ENCODE data around the gene MYMX.

MYMX gene

GRCh38 chr6:44253307-44254101, 36.8 kb downstream of the MYMX start:
- peak; percentile 80 for DNase-seq

GRCh38 chr6:44254191-44255104, 37.7 kb downstream of the MYMX start:
- peak; percentile 63 for DNase-seq

DNA sequence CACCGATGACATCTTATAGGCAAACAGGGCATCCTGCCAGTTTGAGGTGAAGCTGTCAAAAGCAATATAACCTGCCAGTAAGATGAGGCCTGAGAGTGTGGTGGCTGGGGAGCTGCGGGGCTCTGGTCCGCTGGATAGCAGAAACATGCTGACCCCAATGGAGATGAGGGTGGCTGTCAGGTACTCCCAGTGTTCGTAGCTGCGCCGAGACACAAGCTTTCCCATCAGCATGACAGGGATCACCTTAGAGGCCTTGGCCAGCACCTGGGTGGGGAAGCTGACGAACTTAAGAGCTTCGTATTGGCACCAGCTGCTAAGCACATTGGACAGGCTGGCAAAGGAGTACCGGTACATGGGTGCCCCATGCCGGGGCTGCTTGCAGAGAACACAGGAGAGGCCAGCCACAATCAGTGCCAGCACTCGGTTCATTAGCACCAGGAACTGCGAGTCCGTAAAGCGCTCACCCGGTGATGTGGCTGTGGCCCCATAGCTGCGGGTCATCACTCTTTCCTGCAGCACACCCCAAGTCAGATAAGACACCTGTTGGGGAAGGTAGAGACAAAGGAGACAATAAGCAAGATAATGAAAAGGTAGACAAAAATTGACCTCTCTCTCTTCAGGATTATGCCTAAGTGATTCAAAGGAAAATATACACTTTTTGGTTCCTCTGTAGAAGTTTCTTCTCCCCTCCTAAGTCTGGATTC, 38.5 kb downstream of the MYMX start:
- DNase-seq = peak; percentile 65

GRCh38 chr6:44255871-44256774, 39.4 kb downstream of the MYMX start:
- DNase-seq = peak; percentile 49

DNA sequence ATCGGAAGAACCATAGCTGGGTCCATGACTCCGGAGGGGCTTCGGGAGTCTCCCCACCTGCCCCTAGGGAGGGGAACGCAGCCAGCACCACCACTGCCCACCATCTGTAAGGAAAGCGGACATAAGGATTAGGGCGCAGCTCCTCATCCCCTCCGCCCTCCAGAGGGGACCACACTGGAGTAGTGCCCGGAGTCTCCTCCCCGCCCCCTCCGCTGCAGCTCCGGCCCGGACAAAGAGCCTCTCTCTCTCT, 40.0 kb downstream of the MYMX start:
- DNase-seq = no peak

GRCh38 chr6:44257025-44257752, 40.5 kb downstream of the MYMX start, which contains the start of gene SLC35B2:
TSS of gene SLC35B2 (minus strand) at chr6:44257528. CDS start at chr6:44257410, 118 bp downstream.
- DNase-seq = peak; percentile 76

GRCh38 chr6:44257753-44258324, 41.1 kb downstream of the MYMX start:
- DNase-seq = no peak

DNA sequence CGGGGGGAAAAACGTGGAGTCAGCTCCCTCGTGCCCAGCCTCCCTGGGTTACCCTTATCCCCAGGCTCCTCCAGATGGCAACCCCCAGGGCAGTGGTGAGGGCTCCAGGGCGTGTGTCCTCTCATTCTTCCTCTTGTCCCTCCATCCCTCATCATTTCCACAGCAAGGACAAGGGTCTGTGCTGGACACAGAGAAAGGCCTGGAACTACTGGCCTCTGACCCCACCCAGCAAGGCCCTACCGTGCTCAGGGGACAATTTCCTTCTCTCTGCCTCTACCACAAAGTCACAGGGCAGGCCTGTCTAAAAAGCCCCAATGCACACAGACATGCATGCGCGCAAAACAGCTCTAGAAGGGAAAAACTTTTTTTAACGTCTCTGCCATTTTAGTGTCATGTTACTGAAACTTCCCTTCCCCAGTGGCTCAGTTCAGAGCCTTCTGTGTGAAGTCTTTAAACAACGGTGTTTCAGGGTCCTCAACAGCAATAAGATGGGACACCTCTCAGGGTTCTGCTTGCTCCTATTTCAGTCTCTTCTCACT, 41.7 kb downstream of the MYMX start:
- DNase-seq = no peak

- DNase-seq = no peak
These were observed 42.2 kb downstream of the MYMX start for GRCh38 chr6:44258921-44259320.

- DNase-seq = no peak
These were observed 43.3 kb downstream of the MYMX start for GRCh38 chr6:44260011-44260410.

DNA sequence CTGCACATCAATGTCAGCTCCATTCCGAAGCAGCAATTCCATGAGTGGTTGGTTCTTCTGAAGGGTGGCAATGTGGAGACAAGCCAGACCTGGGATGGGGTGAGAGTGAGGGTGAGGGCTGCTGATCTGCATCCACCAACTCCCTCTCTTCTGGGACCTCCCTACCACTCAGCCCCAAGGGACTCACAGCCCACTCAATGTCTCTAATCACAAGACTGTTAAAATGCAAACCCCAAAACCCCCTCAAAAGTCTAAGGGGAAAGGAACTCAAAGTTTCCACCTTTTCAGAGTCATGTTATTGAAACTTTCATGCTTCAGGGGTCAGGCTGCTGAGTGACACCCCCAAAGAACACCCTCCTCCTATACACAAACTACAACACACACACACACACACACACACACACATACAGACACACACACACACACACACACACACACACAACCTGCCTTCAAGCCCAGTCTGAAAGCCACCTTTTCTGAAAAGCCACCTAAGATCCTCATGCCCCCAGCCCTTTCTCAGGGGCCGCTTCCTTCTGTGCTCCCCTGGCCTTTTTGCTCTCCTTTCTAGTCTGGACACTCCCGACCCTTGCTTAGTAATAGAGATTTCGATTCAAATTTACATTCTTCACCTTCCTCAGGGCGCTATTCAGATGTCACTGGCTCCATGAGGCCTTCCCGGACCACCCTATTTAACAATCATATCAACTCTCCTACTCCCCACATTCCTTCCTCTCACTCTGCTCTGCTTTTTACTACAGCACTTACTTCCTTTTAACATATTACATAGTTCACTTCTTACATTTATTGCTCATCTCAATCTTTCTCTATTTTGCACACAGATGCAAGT, 43.9 kb downstream of the MYMX start:
- no peak for DNase-seq

GRCh38 chr6:44261581-44261980, 44.9 kb downstream of the MYMX start:
- no peak for DNase-seq

DNA sequence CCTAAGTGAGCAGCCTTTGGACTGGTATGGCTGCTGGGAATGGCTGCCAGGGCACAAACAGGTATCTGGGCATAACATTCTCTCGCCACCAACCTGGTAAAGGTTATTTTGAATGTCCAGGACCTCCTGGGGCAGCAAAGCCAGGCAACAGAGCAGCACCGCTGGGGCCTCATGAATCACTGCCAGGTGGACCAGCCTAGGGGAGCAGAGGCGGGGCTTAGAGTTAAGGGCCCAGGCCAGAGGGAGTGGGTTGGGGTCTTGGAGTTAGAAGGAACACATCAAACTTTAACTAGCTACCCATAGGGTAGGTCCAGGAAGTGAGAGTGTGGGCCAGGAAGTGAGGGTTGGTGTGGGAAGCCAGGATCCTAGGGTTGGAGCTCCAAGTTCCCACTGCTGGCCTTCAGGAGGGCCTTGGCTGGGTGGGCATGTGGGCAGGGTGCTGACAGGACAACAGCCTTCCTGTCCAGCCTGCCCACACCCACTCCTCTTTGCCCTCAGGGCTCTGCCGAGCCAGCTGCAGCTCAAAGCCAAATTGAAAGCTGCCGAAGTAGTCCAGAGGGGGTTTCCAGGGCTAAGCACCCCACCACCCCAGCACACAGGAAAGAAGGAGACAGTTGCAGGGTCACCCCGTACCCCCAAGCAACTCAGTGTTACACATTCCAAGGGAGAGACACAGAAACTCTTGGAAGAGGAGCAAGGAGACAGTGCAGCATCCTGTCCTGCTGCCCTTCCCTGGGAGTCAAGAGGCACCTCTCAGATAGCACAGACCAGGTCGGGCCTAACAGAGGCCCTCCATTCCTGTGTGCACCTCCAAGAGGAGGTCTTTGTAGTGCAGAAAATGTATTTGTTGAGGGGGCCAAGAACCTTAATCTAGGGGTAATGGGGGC, 46.0 kb downstream of the MYMX start:
- no peak for DNase-seq

DNA sequence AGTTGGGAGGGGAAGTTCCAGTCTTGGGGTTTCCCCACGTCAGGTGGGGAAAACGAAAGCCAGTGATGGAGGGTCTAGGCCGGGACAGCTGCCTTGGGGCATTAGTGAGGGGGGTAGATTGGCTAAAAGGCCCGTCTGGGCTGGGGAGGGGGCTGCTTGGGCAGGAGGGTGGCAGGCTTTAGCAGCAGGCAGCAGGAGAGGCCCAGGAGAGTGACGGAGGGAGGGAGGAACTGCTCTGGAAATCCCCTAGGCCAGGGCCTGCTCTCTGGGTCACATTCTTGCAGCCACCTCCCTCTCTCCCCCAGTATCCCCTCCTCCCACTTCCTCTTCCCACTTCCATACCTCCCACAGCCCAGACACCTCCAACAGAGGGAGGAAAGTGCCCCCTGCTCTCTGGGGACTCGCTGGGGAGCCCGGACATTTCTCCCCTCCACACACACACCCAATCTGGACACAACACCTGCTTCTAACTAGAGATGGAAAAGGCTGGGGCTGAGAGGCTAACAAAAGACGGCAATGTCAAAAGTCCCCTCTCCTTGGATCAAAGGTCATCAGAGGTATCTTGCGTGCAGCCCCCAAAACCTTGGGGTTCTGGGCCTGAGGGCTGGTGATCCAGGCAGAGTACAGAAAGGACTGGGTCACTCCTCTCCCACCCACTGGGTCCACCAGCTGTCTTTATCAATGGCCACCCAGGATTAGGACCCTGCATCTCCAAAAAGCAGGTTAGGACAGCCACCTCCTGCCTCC, 46.8 kb downstream of the MYMX start:
- peak; percentile 57 for DNase-seq

DNA sequence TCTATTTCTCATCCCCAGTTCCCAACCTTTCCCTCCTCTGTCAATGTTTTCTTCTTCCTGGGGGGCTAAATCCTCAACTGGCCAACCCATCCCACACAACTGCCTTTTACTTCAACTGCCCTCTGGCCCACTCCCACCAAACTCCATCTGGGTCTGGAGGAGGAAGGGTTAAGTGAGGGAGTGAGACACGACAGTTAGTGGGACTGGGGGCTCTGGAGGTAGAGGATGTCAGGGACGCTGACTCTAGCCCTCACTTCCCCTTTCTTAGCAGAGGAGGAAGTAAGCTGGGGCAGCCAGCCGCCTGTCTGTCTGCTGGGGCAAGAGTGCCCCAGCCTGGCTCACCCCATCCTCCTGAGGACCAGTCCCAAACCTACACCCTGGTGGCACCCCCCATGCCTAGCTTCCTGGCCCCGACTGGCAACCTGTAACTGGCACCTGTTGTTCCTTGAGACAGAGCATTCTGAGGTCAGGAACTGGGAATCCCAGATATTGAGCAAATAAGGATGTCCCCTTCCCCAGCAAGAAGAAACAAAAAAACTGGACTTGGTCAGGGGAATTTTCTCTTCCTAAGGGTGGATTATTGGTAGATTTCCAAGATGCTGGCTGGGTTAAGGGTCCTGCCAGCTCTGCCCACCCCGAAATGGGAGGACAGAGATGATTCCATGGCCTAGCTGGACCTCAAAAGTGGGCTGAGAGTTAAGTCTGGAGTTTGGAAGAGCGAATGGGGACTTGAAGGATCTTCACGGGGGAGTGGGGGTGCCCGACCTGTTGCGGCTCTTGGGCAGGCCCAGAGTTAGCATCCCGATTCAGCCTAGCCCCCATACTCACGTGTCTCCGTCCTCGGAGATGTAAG, 47.7 kb downstream of the MYMX start:
- peak; percentile 53 for DNase-seq

- peak; percentile 99 for DNase-seq
These were observed 48.4 kb downstream of the MYMX start, which contains the start of gene NFKBIE for GRCh38 chr6:44265007-44265721. TSS of gene NFKBIE (minus strand) at chr6:44265551. CDS start at chr6:44265346, 205 bp downstream.
